ENCODE measurements around the gene RPL7L1.

The RPL7L1 gene

GRCh38 chr6:42879372-42880239, at the start of gene RPL7L1:
Gene RPL7L1 (plus strand): TSS chr6:42879616. CDS start chr6:42879911, 295 bp downstream.
- peak; percentile 75 for DNase-seq (ENCODE audit: low spot score)
- TF ChIP-seq CTCF (IDR thresholded peaks at IDR 0.05; ENCODE audit: extremely low read depth, missing control alignments) = no peak

GRCh38 chr6:42831237-42831636, 48.2 kb upstream of the RPL7L1 start:
- DNase-seq (ENCODE audit: low spot score) = no peak
- no peak for TF ChIP-seq CTCF (IDR thresholded peaks at IDR 0.05; ENCODE audit: extremely low read depth, missing control alignments)

- no peak for TF ChIP-seq CTCF (IDR thresholded peaks at IDR 0.05; ENCODE audit: extremely low read depth, missing control alignments)
- DNase-seq (ENCODE audit: low spot score) = no peak
Observed at GRCh38 chr6:42834056-42834455, 45.4 kb upstream of the RPL7L1 start.

GRCh38 chr6:42841844-42842584, 37.4 kb upstream of the RPL7L1 start:
- no peak for TF ChIP-seq CTCF (IDR thresholded peaks at IDR 0.05; ENCODE audit: extremely low read depth, missing control alignments)
- DNase-seq (ENCODE audit: low spot score) = no peak

- no peak for TF ChIP-seq CTCF (IDR thresholded peaks at IDR 0.05; ENCODE audit: extremely low read depth, missing control alignments)
Observed at GRCh38 chr6:42845327-42845694, 34.1 kb upstream of the RPL7L1 start.

GRCh38 chr6:42846505-42846904, 32.9 kb upstream of the RPL7L1 start:
- no peak for DNase-seq (ENCODE audit: low spot score)
- no peak for TF ChIP-seq CTCF (IDR thresholded peaks at IDR 0.05; ENCODE audit: extremely low read depth, missing control alignments)

More at GRCh38 chr6:42845327-42845694, 34.1 kb upstream of the RPL7L1 start:
- no peak for DNase-seq (ENCODE audit: low spot score)

- TF ChIP-seq CTCF (IDR thresholded peaks at IDR 0.05; ENCODE audit: extremely low read depth, missing control alignments) = no peak
- no peak for DNase-seq (ENCODE audit: low spot score)
Observed at GRCh38 chr6:42848700-42849099, 30.7 kb upstream of the RPL7L1 start.

Measured in GM20000 (cell line).